Mesenchymal stem cell (in vitro differentiated cells and primary cell): Measurements from ENCODE around the gene DAND5.
A peak's percentile ranks its signal among the peaks of the same experiment; 100 is the strongest.

ENCODE experiments used
- DNase-seq: peaks from one replicate; pipeline ENCODE4 v3.0.0-alpha.2; 2013
- H2AFZ ChIP-seq: one replicate; pipeline ENCODE4 v1.6.1; 2013; ENCODE audit warnings: low read depth, mild to moderate bottlenecking, control low read depth, inconsistent platforms, low read length, moderate library complexity
- H2AK5ac ChIP-seq: 2 replicates; pipeline ENCODE4 v1.6.1; 2013; ENCODE audit warnings: low read length, moderate library complexity, mild to moderate bottlenecking, inconsistent platforms; ENCODE audit not compliant: severe bottlenecking
- H2BK120ac ChIP-seq: one replicate; pipeline ENCODE4 v1.6.1; 2013; ENCODE audit warnings: low read depth, mild to moderate bottlenecking, inconsistent platforms, low read length, moderate library complexity
- H2BK12ac ChIP-seq, 2 experiments: one replicate each; pipeline ENCODE4 v1.6.1; 2013; ENCODE audit warnings: inconsistent platforms in 2 of 2, low read length in 2 of 2, mild to moderate bottlenecking in 2 of 2, moderate library complexity in 2 of 2, control low read depth in 1 of 2
- H2BK15ac ChIP-seq: one replicate; pipeline ENCODE4 v1.6.1; 2013; ENCODE audit warnings: mild to moderate bottlenecking, low read depth, inconsistent platforms; ENCODE audit not compliant: poor library complexity, severe bottlenecking
- H2BK5ac ChIP-seq: 2 replicates; pipeline ENCODE4 v1.6.1; 2013; ENCODE audit warnings: low read depth, mild to moderate bottlenecking, low read length, control low read depth, inconsistent platforms; ENCODE audit not compliant: poor library complexity, severe bottlenecking
- H3K14ac ChIP-seq, 2 experiments: one replicate each; pipeline ENCODE4 v1.6.1; 2013; ENCODE audit warnings: inconsistent platforms in 2 of 2, low read length in 2 of 2, control low read depth in 1 of 2, mild to moderate bottlenecking in 1 of 2, moderate library complexity in 1 of 2
- H3K18ac ChIP-seq, 2 experiments: one replicate each; pipeline ENCODE4 v1.6.1; 2013; ENCODE audit warnings: inconsistent platforms in 2 of 2, low read length in 2 of 2, control low read depth in 1 of 2, low read depth in 1 of 2, mild to moderate bottlenecking in 1 of 2
- H3K23ac ChIP-seq, 2 experiments: one replicate each; pipeline ENCODE4 v1.6.1; 2013; ENCODE audit warnings: inconsistent platforms in 2 of 2, low read length in 2 of 2, mild to moderate bottlenecking in 2 of 2, moderate library complexity in 2 of 2, control low read depth in 1 of 2
- H3K27ac ChIP-seq: 2 replicates; pipeline ENCODE4 v1.5.1; 2013; ENCODE audit warnings: mild to moderate bottlenecking, moderate library complexity, low read length, control low read depth, inconsistent platforms; ENCODE audit not compliant: poor library complexity, severe bottlenecking
- H3K27me3 ChIP-seq, 2 experiments: 2 replicates each; pipeline versions ENCODE4 v1.6.1 to v1.7.0; 2013; ENCODE audit warnings: low read length in 2 of 2, mild to moderate bottlenecking in 2 of 2, moderate library complexity in 2 of 2, control low read depth in 1 of 2, inconsistent platforms in 1 of 2; ENCODE audit not compliant: control insufficient read depth in 1 of 2, insufficient read depth in 1 of 2
- H3K36me3 ChIP-seq, 2 experiments: 2 replicates each; pipeline versions ENCODE4 v1.6.1 to v1.7.0; 2013; ENCODE audit warnings: low read length in 2 of 2, control low read depth in 1 of 2, inconsistent platforms in 1 of 2, low read depth in 1 of 2, mild to moderate bottlenecking in 1 of 2; ENCODE audit not compliant: insufficient read depth in 2 of 2, control insufficient read depth in 1 of 2
- H3K4ac ChIP-seq, 2 experiments: one replicate each; pipeline ENCODE4 v1.6.1; 2013; ENCODE audit warnings: inconsistent platforms in 2 of 2, low read length in 2 of 2, mild to moderate bottlenecking in 2 of 2, moderate library complexity in 2 of 2, control low read depth in 1 of 2, low read depth in 1 of 2
- H3K4me1 ChIP-seq: 2 replicates; pipeline ENCODE4 v1.6.1; 2013; ENCODE audit warnings: low read depth, low read length, control low read depth; ENCODE audit not compliant: control insufficient read depth, insufficient read depth
- H3K4me2 ChIP-seq: 2 replicates; pipeline ENCODE4 v1.6.1; 2013; ENCODE audit warnings: low read length, mild to moderate bottlenecking, inconsistent platforms; ENCODE audit not compliant: poor library complexity, severe bottlenecking
- H3K4me3 ChIP-seq, 2 experiments: 2 replicates each; pipeline versions ENCODE4 v1.5.1 to v1.7.0; 2013; ENCODE audit warnings: low read length in 2 of 2, mild to moderate bottlenecking in 2 of 2, control low read depth in 1 of 2, low read depth in 1 of 2; ENCODE audit not compliant: insufficient read depth in 1 of 2
- H3K79me1 ChIP-seq: replicated peaks from 2 replicates; pipeline ENCODE4 v1.6.1; 2013; ENCODE audit warnings: mild to moderate bottlenecking, control low read depth, low read length, inconsistent platforms; ENCODE audit not compliant: poor library complexity, severe bottlenecking
- H3K9ac ChIP-seq: 2 replicates; pipeline ENCODE4 v1.7.0; 2013; ENCODE audit warnings: mild to moderate bottlenecking, low read length, moderate library complexity
- H3K9me3 ChIP-seq: 2 replicates; pipeline ENCODE4 v1.7.0; 2013; ENCODE audit warnings: mild to moderate bottlenecking, low read length; ENCODE audit not compliant: control insufficient read depth
- H4K8ac ChIP-seq: one replicate; pipeline ENCODE4 v1.6.1; 2013; ENCODE audit warnings: inconsistent platforms, mild to moderate bottlenecking, low read length, moderate library complexity
- H4K91ac ChIP-seq: one replicate; pipeline ENCODE4 v1.6.1; 2013; ENCODE audit warnings: mild to moderate bottlenecking, low read length, inconsistent platforms
- WGBS: methylation state at CpG from one replicate; pipeline ENCODE4 v1.1.7; 2013; ENCODE audit warnings: mixed read lengths; 5-methylcytosine and 5-hydroxymethylcytosine counted together

Gene DAND5

GRCh38 chr19:12946092-12946721 is 23.2 kb upstream of the DAND5 start:
- WGBS: under 1% methylated on average over 31 of the region's 40 CpGs

GRCh38 chr19:12946731-12947496 is 22.5 kb upstream of the DAND5 start:
- H3K4me1 ChIP-seq: peaks cover 16% of the 10 kb centered on the region
- H2AK5ac ChIP-seq: no peak overlapping the region
- no peak overlapping the region for H2BK15ac ChIP-seq
- no peak overlapping the region for H3K23ac ChIP-seq
- WGBS: 51% methylated on average over 8 of the region's 14 CpGs
- H3K9ac ChIP-seq: peak overlapping the region; percentile 99
- H3K9me3 ChIP-seq: no peaks in the 10 kb centered on the region
- H3K18ac ChIP-seq: no peak overlapping the region
- no peak overlapping the region for H2AFZ ChIP-seq
- no peak overlapping the region for H3K4ac ChIP-seq
- H3K14ac ChIP-seq: no peak overlapping the region
- no peak overlapping the region for H4K8ac ChIP-seq
- H4K91ac ChIP-seq: no peak overlapping the region
- no peak overlapping the region for H2BK12ac ChIP-seq
- H3K27ac ChIP-seq: peak overlapping the region; percentile 79
- H3K4me3 ChIP-seq: peak overlapping the region in 1 of 2 experiments; percentile 97
- H2BK5ac ChIP-seq: no peak overlapping the region
- peak overlapping the region; percentile 39 for H2BK120ac ChIP-seq
- H3K4me2 ChIP-seq: peak overlapping the region; percentile 86
- peaks cover 69 to 77% of the 10 kb centered on the region in 2 experiments for H3K36me3 ChIP-seq
- peaks cover 17% of the 10 kb centered on the region for H3K79me1 ChIP-seq
- no peak for DNase-seq
- no peaks in the 10 kb centered on the region for H3K27me3 ChIP-seq

More at GRCh38 chr19:12946092-12946721, 23.2 kb upstream of the DAND5 start:
- Histone ChIP-seq H3K27me3 (no peaks in the 10 kb centered on the region), H4K91ac (peak overlapping the region; percentile 60), H2BK15ac (peak overlapping the region; percentile 52), H3K27ac (peak overlapping the region; percentile 89), H2BK12ac (no peak overlapping the region), H3K23ac (peak overlapping the region in 1 of 2 experiments; percentile 3), H2AFZ (no peak overlapping the region), H2AK5ac (no peak overlapping the region), H3K79me1 (peaks cover 15% of the 10 kb centered on the region), H2BK120ac (peak overlapping the region; percentile 92), H3K4me2 (peak overlapping the region; percentile 86), H3K14ac (no peak overlapping the region), H3K4ac (peak overlapping the region in 1 of 2 experiments; percentile 72), H3K4me3 (peak overlapping the region; percentile 72 to 97), H3K4me1 (peaks cover 20% of the 10 kb centered on the region), H3K9me3 (no peaks in the 10 kb centered on the region), H2BK5ac (no peak overlapping the region), H3K9ac (peak overlapping the region; percentile 99), H3K36me3 (peaks cover 69 to 78% of the 10 kb centered on the region in 2 experiments), H4K8ac (no peak overlapping the region), H3K18ac (peak overlapping the region; percentile 35 to 92)
- DNase-seq: peak; percentile 88

GRCh38 chr19:12947702-12948611 is 21.4 kb upstream of the DAND5 start:
- Histone ChIP-seq H2BK120ac (no peak overlapping the region), H2BK5ac (no peak overlapping the region), H3K23ac (no peak overlapping the region), H3K27ac (no peak overlapping the region), H3K9me3 (no peaks in the 10 kb centered on the region), H3K9ac (peak overlapping the region; percentile 99), H2BK15ac (no peak overlapping the region), H3K4me3 (peak overlapping the region in 1 of 2 experiments; percentile 97), H2BK12ac (no peak overlapping the region), H3K27me3 (no peaks in the 10 kb centered on the region), H2AFZ (no peak overlapping the region), H3K4ac (no peak overlapping the region), H4K8ac (no peak overlapping the region), H4K91ac (no peak overlapping the region), H3K4me2 (no peak overlapping the region), H3K14ac (no peak overlapping the region), H3K79me1 (peaks cover 19% of the 10 kb centered on the region), H3K36me3 (peaks cover 71 to 76% of the 10 kb centered on the region in 2 experiments), H2AK5ac (no peak overlapping the region), H3K18ac (no peak overlapping the region), H3K4me1 (peaks cover 12% of the 10 kb centered on the region)
- no peak for DNase-seq
- WGBS: 97% methylated on average over 25 of the region's 28 CpGs
